Activated CD8-positive, alpha-beta memory T cell treated with anti-CD3 and anti-CD28 coated beads for 36 hours (primary cell): Measurements from ENCODE around the gene IFT52. TPM values are rescaled to one million over a fixed set of nuclear protein-coding genes. Genes with fewer than 3 reads are reported as not detected.

Experiments
- CTCF ChIA-PET: fragments of 350-600 bp; sonication (Branson Sonifier 250); formaldehyde crosslinking; loops from one replicate; lab custom pipeline; 2021; ENCODE audit warnings: antibody characterized with exemption; lab: Charles Lee
- POLR2A ChIA-PET: fragments of 350-600 bp; sonication (Branson Sonifier 250); formaldehyde crosslinking; loops from one replicate; lab custom pipeline; 2021; ENCODE audit warnings: antibody characterized with exemption; lab: Charles Lee
- total RNA-seq, 2 experiments: library from RNA; stranded (reverse); gene quantifications; one replicate each; pipeline ENCODE4 v1.2.3, GENCODE V29; 2021

IFT52 gene
- total RNA-seq, 2 experiments from 2014 or later = 18.4 to 19.0 TPM

GRCh38 chr20:43669332-43669731 is 78.6 kb downstream of the IFT52 start:
- CTCF ChIA-PET = no interaction called here
- POLR2A ChIA-PET = interaction anchor here (0.7 kb wide), 1 partner anchor 420 kb away, joined by 3 read pairs; no protein-coding TSS in a partner anchor

- ChIA-PET CTCF (no interaction called here), POLR2A (interaction anchor here (0.7 kb wide), 1 partner anchor 55 kb away, joined by 3 read pairs; no protein-coding TSS in a partner anchor)
Observed at GRCh38 chr20:43670423-43670822, 79.7 kb downstream of the IFT52 start.

- ChIA-PET CTCF (no interaction called here), POLR2A (no interaction called here)
Observed at GRCh38 chr20:43676368-43676767, 85.6 kb downstream of the IFT52 start.

DNA sequence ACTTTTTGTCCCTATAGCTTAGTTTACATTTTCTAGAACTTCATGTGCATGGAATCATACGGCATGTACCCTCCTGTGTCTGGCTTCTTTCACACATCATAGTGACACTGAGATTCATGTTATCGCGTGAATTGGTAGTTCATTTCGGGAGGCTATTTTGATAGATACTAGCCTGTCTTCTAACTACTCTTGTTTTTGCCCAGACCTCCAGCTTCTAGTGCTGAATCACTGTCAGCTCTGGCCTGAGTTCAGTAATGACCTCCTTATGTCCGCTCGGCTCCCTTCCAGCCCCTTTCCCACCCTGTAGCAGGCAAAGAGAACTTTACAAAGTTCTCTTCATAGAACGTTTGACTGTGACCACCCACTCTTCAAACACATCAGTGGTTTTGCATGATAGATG is 90.2 kb downstream of the IFT52 start:
- CTCF ChIA-PET = no interaction called here
- POLR2A ChIA-PET = no interaction called here

- POLR2A ChIA-PET = no interaction called here
- CTCF ChIA-PET = no interaction called here
Observed at GRCh38 chr20:43681468-43681942, 90.8 kb downstream of the IFT52 start.

- ChIA-PET CTCF (no interaction called here), POLR2A (no interaction called here)
Observed at GRCh38 chr20:43681991-43682410, 91.3 kb downstream of the IFT52 start.

DNA sequence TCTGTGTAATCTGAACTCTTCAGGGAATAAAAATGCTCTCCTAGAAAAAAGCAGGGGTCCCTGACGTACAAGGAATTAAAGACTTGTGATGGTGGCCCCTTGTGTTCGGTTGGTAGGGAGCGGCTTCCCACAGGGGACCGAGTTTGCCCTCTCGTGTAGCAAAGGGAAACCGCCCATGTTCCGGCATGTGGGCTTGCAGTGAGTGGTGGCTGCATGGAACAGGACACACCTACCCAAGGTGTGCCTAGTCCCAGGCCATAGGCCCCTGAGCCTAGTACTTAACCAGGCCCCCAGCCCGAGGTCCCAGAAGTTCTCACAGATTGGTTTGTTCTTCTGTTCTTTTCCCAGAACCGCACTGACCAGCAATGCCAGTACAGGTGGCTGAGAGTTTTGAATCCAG is 91.7 kb downstream of the IFT52 start:
- POLR2A ChIA-PET = no interaction called here
- CTCF ChIA-PET = no interaction called here

DNA sequence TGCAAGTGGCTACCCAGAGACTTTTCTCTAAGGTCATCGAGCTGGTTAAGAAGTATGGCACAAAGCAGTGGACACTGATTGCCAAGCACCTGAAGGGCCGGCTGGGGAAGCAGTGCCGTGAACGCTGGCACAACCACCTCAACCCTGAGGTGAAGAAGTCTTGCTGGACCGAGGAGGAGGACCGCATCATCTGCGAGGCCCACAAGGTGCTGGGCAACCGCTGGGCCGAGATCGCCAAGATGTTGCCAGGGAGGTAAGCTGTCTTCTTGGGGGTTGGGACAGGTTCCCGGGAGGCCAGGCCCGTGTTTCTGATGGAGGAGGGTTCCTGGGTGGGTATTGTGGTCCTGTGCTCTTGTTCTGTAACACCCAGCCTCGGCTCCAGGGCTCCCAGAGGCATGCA is 96.1 kb downstream of the IFT52 start:
- POLR2A ChIA-PET = no interaction called here

GRCh38 chr20:43689165-43689564 is 98.4 kb downstream of the IFT52 start:
- ChIA-PET CTCF (interaction anchor here (0.9 kb wide), 1 partner anchor 15 kb away, joined by 3 read pairs; no protein-coding TSS in a partner anchor), POLR2A (no interaction called here)

More for the DNA sequence above, 96.1 kb downstream of the IFT52 start:
- CTCF ChIA-PET = no interaction called here

DNA sequence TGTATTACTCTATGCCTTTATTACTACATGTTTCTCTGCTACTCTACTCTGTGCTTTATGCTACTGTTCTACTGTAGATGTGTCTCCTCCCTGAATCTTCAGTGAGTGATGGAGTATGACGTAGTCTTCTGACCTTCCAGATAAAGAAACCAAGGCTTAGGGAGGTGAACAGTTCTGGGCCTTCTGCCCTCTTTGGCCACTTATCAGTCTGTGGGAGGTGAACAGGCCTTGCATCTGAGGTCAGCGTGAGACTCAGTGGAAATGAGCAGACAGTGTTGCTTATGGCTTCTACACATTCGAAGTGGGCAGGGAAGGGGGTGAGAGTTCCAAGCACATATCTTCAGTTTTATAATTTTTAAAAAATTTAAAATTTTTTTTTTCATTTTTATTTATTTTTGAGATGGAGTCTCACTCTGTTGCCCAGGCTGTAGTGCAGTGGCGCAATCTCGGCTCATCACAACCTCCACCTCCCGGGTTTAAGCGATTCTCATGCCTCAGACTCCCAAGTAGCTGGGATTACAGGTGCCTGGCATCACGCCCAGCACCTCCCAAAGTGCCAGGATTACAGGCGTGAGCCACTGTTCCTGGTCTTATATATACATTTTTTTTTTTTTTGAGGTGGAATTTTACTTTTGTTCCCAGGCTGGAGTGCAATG is 100.3 kb downstream of the IFT52 start:
- ChIA-PET CTCF (interaction anchor here (0.6 to 1.6 kb wide), 3 partner anchors 14 to 152 kb away, joined by 4 to 12 read pairs (median 5); no protein-coding TSS in a partner anchor), POLR2A (no interaction called here)

DNA sequence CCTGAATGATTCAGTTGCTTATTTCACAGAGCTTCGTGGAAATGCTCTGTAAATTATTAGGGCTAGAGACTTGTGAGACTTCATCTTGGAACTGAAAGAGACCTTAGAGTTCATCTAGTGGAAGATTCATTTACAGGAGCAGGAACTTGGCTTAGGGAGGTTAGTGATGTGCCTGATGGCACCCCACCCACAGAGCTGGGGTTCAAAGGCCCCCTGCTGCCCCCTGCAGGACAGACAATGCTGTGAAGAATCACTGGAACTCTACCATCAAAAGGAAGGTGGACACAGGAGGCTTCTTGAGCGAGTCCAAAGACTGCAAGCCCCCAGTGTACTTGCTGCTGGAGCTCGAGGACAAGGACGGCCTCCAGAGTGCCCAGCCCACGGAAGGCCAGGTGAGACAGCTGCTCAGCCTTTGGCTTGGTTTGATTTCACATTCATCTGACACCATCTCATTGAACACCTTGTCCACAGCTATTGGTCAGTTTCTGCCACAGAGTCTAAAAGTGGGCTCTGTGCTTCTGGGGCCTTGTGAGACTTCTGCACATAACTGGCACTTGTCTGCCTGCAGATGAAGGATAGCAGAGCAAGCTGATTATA is 101.3 kb downstream of the IFT52 start:
- ChIA-PET CTCF (interaction anchor here (0.5 to 1.6 kb wide), 5 partner anchors 13 to 915 kb away, joined by 3 to 12 read pairs (median 4); no protein-coding TSS in a partner anchor), POLR2A (interaction anchor here (0.5 kb wide), 1 partner anchor 219 kb away, joined by 3 read pairs; no protein-coding TSS in a partner anchor)

GRCh38 chr20:43694763-43695162 is 104.0 kb downstream of the IFT52 start:
- CTCF ChIA-PET = no interaction called here
- POLR2A ChIA-PET = no interaction called here

DNA sequence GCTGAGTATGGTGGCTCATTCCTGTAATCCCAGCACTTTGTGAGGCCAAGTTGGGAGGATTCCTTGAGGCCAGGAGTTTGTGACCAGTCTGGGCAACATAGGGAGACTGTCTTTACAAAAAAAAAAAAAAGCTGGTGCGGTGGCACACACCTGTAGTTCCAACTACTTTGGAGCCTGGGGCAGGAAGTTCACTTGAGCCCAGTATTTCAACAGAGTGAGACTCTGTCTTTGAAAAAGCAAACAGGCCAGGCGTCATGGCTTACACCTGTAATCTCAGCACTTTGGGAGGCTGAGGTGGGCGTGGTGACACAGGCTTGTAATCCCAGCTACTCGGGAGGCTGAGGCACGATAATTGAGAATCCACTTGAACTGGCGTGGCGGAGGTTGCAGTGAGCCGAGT is 104.8 kb downstream of the IFT52 start:
- ChIA-PET CTCF (interaction anchor here (1.0 kb wide), 1 partner anchor 357 kb away, joined by 3 read pairs; no protein-coding TSS in a partner anchor), POLR2A (no interaction called here)

Other genes starting within 250 kb of the IFT52 start
- gene SRSF6, start 133.0 kb upstream of the IFT52 start, total RNA-seq = 100 to 1,000 TPM; 182 to 184 TPM
- gene L3MBTL1, start 83.2 kb upstream of the IFT52 start, total RNA-seq = 1 to 10 TPM; 4.4 to 5.2 TPM
- gene SGK2, start 31.9 kb upstream of the IFT52 start, total RNA-seq = under 1 TPM in 1 of 2 experiments, not detected in 1; 0.15 TPM
- gene MYBL2, start 76.2 kb downstream of the IFT52 start, total RNA-seq = 10 to 100 TPM; 91.7 to 92.0 TPM
- not detected for gene GTSF1L, start 136.1 kb downstream of the IFT52 start, total RNA-seq